Tibial nerve (tissue), 4 donors: ENCODE measurements around the gene GPX8. TPM values are rescaled to one million over a fixed set of nuclear protein-coding genes. Genes with fewer than 3 reads are reported as not detected.

Experiments used
- DNase-seq, 2 donors: peaks; one replicate each; pipeline ENCODE4 v3.0.0-alpha.2; 2019; ENCODE audit warnings: low spot score in 2 of 2
- H3K27ac ChIP-seq, 4 donors: fragments of 200-600 bp; sonication (generic) in 3 of 4; one replicate each; pipeline ENCODE4 v1.5.1; 2017 to 2019; ENCODE audit warnings: mild to moderate bottlenecking in 1 of 4
- H3K27me3 ChIP-seq, 2 donors: fragments of 200-600 bp; sonication (generic) in 1 of 2; one replicate each; pipeline versions ENCODE4 v1.5.1 to v1.6.0; 2017 to 2019
- H3K36me3 ChIP-seq, 3 donors: fragments of 200-600 bp; sonication (generic); one replicate each; pipeline ENCODE4 v1.5.1; 2018 to 2019
- H3K4me1 ChIP-seq, 4 donors: fragments of 200-600 bp; sonication (generic) in 3 of 4; one replicate each; pipeline ENCODE4 v1.5.1; 2017 to 2019
- H3K4me3 ChIP-seq, 4 donors: fragments of 200-600 bp; sonication (generic) in 3 of 4; one replicate each; pipeline ENCODE4 v1.5.1; 2017 to 2019; ENCODE audit warnings: mild to moderate bottlenecking in 1 of 4, moderate library complexity in 1 of 4
- H3K9me3 ChIP-seq, 4 donors: fragments of 200-600 bp; sonication (generic) in 3 of 4; one replicate each; pipeline ENCODE4 v1.5.1; 2017 to 2019
- CTCF ChIP-seq, 5 experiments: fragments of 200-600 bp in 3 of 5; fragments of 450-650 bp in 2 of 5; sonication (generic) in 3 of 5; IDR thresholded peaks; one replicate each; pipeline ENCODE4 v1.5.1; 2016 to 2019; ENCODE audit warnings: antibody characterized with exemption in 5 of 5, mild to moderate bottlenecking in 3 of 5, moderate library complexity in 2 of 5
- EP300 ChIP-seq, 2 donors: sonication (generic); formaldehyde crosslinking; IDR thresholded peaks; one replicate each; pipeline ENCODE4 v1.6.1; 2017; ENCODE audit warnings: antibody characterized with exemption in 2 of 2, mild to moderate bottlenecking in 1 of 2
- POLR2A ChIP-seq, 2 donors: fragments of 450-650 bp; IDR thresholded peaks; one replicate each; pipeline ENCODE4 v1.6.1; 2017; ENCODE audit warnings: antibody characterized with exemption in 2 of 2, mild to moderate bottlenecking in 2 of 2, moderate library complexity in 2 of 2
- WGBS, 2 donors: methylation state at CpG; one replicate each; pipeline ENCODE4 v1.1.5; 2018; 5-methylcytosine and 5-hydroxymethylcytosine counted together
- total RNA-seq, 4 donors: library from RNA; depleted of rRNA; stranded (reverse); fragments of >200 nt; gene quantifications; one replicate each; pipeline ENCODE4 v1.1.0, GENCODE V29; 2016

The GPX8 gene
- total RNA-seq, 4 donors from 2014 or later, result 12.0 to 26.7 (median 19.5) TPM

GRCh38 chr5:55154873-55155272, 5.1 kb upstream of the GPX8 start:
- TF ChIP-seq EP300 (IDR thresholded peaks at IDR 0.05) (no peak), CTCF (IDR thresholded peaks at IDR 0.05) (no peak), POLR2A (IDR thresholded peaks at IDR 0.05) (no peak)
- H3K27me3 ChIP-seq, result no peaks in the 10 kb centered on the region
- no peak overlapping the region for H3K4me3 ChIP-seq
- no peaks in the 10 kb centered on the region for H3K36me3 ChIP-seq
- no peaks in the 10 kb centered on the region for H3K9me3 ChIP-seq
- no peak for DNase-seq
- 38 to 42% methylated on average over 3 of the region's 3 CpGs for WGBS, 2 donors
- H3K27ac ChIP-seq, result no peak overlapping the region
- H3K4me1 ChIP-seq, result no peaks in the 10 kb centered on the region

GRCh38 chr5:55160493-55161209, 680 bp downstream of the GPX8 start:
- peak; percentile 38 to 69 for DNase-seq
- WGBS, 2 donors, result 4 to 7% methylated on average over 9 of the region's 9 CpGs
- peaks cover 0 to 25% (median 0%) of the 10 kb centered on the region in 3 donors for H3K36me3 ChIP-seq
- H3K4me3 ChIP-seq, result peak overlapping the region; percentile 20 to 56 (median 35)
- H3K27me3 ChIP-seq, result no peaks in the 10 kb centered on the region
- TF ChIP-seq EP300 (IDR thresholded peaks at IDR 0.05), result peak in 1 of 2 donors; percentile 65
- no peak for TF ChIP-seq CTCF (IDR thresholded peaks at IDR 0.05)
- peak in 1 of 2 donors; percentile 23 for TF ChIP-seq POLR2A (IDR thresholded peaks at IDR 0.05)
- peaks cover 0 to 23% (median 0%) of the 10 kb centered on the region in 4 donors for H3K4me1 ChIP-seq
- no peaks in the 10 kb centered on the region for H3K9me3 ChIP-seq
- peak overlapping the region; percentile 7 to 87 (median 52) for H3K27ac ChIP-seq

- no peaks in the 10 kb centered on the region for H3K27me3 ChIP-seq
- 72 to 82% methylated on average over 4 of the region's 4 CpGs for WGBS, 2 donors
- no peak overlapping the region for H3K4me3 ChIP-seq
- no peak for DNase-seq
- no peaks in the 10 kb centered on the region for H3K9me3 ChIP-seq
- peaks cover 0 to 45% (median 0%) of the 10 kb centered on the region in 3 donors for H3K36me3 ChIP-seq
- TF ChIP-seq EP300 (IDR thresholded peaks at IDR 0.05) (no peak), CTCF (IDR thresholded peaks at IDR 0.05) (no peak), POLR2A (IDR thresholded peaks at IDR 0.05) (no peak)
- peaks cover 0 to 23% (median 0%) of the 10 kb centered on the region in 4 donors for H3K4me1 ChIP-seq
- H3K27ac ChIP-seq, result no peak overlapping the region
Observed at GRCh38 chr5:55162666-55163065, 2.7 kb downstream of the GPX8 start.

GRCh38 chr5:55171471-55171870, 11.5 kb downstream of the GPX8 start:
- TF ChIP-seq CTCF (IDR thresholded peaks at IDR 0.05), result no peak
- TF ChIP-seq POLR2A (IDR thresholded peaks at IDR 0.05), result no peak
- TF ChIP-seq EP300 (IDR thresholded peaks at IDR 0.05), result no peak
- Histone ChIP-seq H3K27ac (no peak overlapping the region), H3K4me3 (no peak overlapping the region), H3K9me3 (no peaks in the 10 kb centered on the region), H3K27me3 (peaks cover 0 to 33% of the 10 kb centered on the region in 2 donors), H3K36me3 (peaks cover 0 to 13% (median 0%) of the 10 kb centered on the region in 3 donors), H3K4me1 (peaks cover 0 to 31% (median 15%) of the 10 kb centered on the region in 4 donors)
- DNase-seq, result no peak
- 35 to 42% methylated on average over 2 of the region's 2 CpGs for WGBS, 2 donors
